ENCODE measurements around the gene SPTLC3. TPM values are rescaled to one million over a fixed set of nuclear protein-coding genes. Genes with fewer than 3 reads are reported as not detected.
A peak's percentile ranks its signal among the peaks of the same experiment; 100 is the strongest.

The SPTLC3 gene
- polyA plus RNA-seq, 1 of the 3 experiments (the other 2 are of a cell fraction), result 0.02 TPM

- Histone ChIP-seq H3K9me3 (no peaks in the 10 kb centered on the region), H3K27me3 (ENCODE audit: insufficient read depth) (no peaks in the 10 kb centered on the region; the same call in 1 of the 2 replicates), H3F3A (replicated peaks; ENCODE audit: insufficient read depth) (no peaks in the 10 kb centered on the region), H3K36me3 (replicated peaks in 1 of 2; ENCODE audit: control insufficient read depth in 1 of 2, insufficient read depth in 2 of 2, low read length in 1 of 2) (no peaks in the 10 kb centered on the region), H3K4me1 (ENCODE audit: control insufficient read depth in 1 of 2, insufficient read depth in 2 of 2, low read depth in 1 of 2, low read length in 1 of 2) (no peaks in the 10 kb centered on the region), H3K4me2 (no peak overlapping the region), H4K20me1 (ENCODE audit: insufficient read depth) (no peaks in the 10 kb centered on the region), H3K9me2 (no peaks in the 10 kb centered on the region), H3K9ac (no peak overlapping the region), H3K27ac (ENCODE audit: low read depth in 2 of 2, low read length in 1 of 2) (no peak overlapping the region), H2AFZ (ENCODE audit: low read depth) (no peak overlapping the region), H3K4me3 (ENCODE audit: low read depth in 2 of 2, low read length in 1 of 2) (peak overlapping the region in 1 of 2 experiments; percentile 48; a peak in 1 of 4 replicates), H3K79me2 (ENCODE audit: insufficient read depth) (no peaks in the 10 kb centered on the region)
- TF ChIP-seq NRF1 (IDR thresholded peaks at IDR 0.05; ENCODE audit: low read depth, low read length) (no peak), PBX3 (IDR thresholded peaks at IDR 0.05) (no peak), GABPA (IDR thresholded peaks at IDR 0.05; ENCODE audit: low read depth) (no peak), RXRA (IDR thresholded peaks at IDR 0.05; ENCODE audit: borderline replicate concordance, low read depth) (no peak), RAD21 (IDR thresholded peaks at IDR 0.05; ENCODE audit: low read length) (peak; percentile 75), SMC3 (IDR thresholded peaks at IDR 0.05; ENCODE audit: low read depth, low read length) (peak; percentile 54), GATA2 (CRISPR knock-in tag; IDR thresholded peaks at IDR 0.05) (no peak), CTCF (IDR thresholded peaks at IDR 0.05) (peak; percentile 83), TAF1 (IDR thresholded peaks at IDR 0.05; ENCODE audit: borderline replicate concordance, low read depth, low read length) (no peak)
- POLR2A ChIA-PET, result no interaction called here
- WGBS (ENCODE audit: low lambda C conversion rate), result 18% methylated on average over 14 of the region's 14 CpGs
- CTCF ChIA-PET, result interaction anchor here (0.6 to 1.5 kb wide), 4 partner anchors 15 to 1818 kb away, joined by 3 to 5 read pairs (median 4); no protein-coding TSS in a partner anchor
- DNase-seq, result peak; percentile 7
Measured at GRCh38 chr20:13105864-13106457, 97.2 kb downstream of the SPTLC3 start.

GRCh38 chr20:13109658-13110057, 100.9 kb downstream of the SPTLC3 start:
- POLR2A ChIA-PET, result no interaction called here
- H3K36me3 ChIP-seq (replicated peaks in 1 of 2; ENCODE audit: control insufficient read depth in 1 of 2, insufficient read depth in 2 of 2, low read length in 1 of 2), result no peaks in the 10 kb centered on the region
- no peaks in the 10 kb centered on the region for H3K79me2 ChIP-seq (ENCODE audit: insufficient read depth)
- no peak for DNase-seq
- WGBS (ENCODE audit: low lambda C conversion rate), result 43% methylated on average over 4 of the region's 4 CpGs
- H3K27me3 ChIP-seq (ENCODE audit: insufficient read depth), result no peaks in the 10 kb centered on the region; the same call in 1 of the 2 replicates
- no peak overlapping the region for H3K27ac ChIP-seq (ENCODE audit: low read depth in 2 of 2, low read length in 1 of 2)
- CTCF ChIA-PET, result interaction anchor here (1.2 to 3.9 kb wide), 3 partner anchors 9 to 193 kb away, joined by 3 to 31 read pairs (median 8); no protein-coding TSS in a partner anchor
- H3K9me3 ChIP-seq, result no peaks in the 10 kb centered on the region
- H3K4me1 ChIP-seq (ENCODE audit: control insufficient read depth in 1 of 2, insufficient read depth in 2 of 2, low read depth in 1 of 2, low read length in 1 of 2), result no peaks in the 10 kb centered on the region
- H2AFZ ChIP-seq (ENCODE audit: low read depth), result no peak overlapping the region
- H3K4me2 ChIP-seq, result no peak overlapping the region
- H4K20me1 ChIP-seq (ENCODE audit: insufficient read depth), result no peaks in the 10 kb centered on the region
- no peak overlapping the region for H3K9ac ChIP-seq
- no peaks in the 10 kb centered on the region for H3K9me2 ChIP-seq
- H3F3A ChIP-seq (replicated peaks; ENCODE audit: insufficient read depth), result no peaks in the 10 kb centered on the region
- TF ChIP-seq ELF1 (IDR thresholded peaks at IDR 0.05), result no peak
- TF ChIP-seq FOXM1 (IDR thresholded peaks at IDR 0.05; ENCODE audit: low read depth), result no peak
- no peak for TF ChIP-seq RCOR1 (IDR thresholded peaks at IDR 0.05; ENCODE audit: low read length)
- TF ChIP-seq FOXJ3 (CRISPR knock-in tag; IDR thresholded peaks at IDR 0.05), result no peak
- no peak overlapping the region for H3K4me3 ChIP-seq (ENCODE audit: low read depth in 2 of 2, low read length in 1 of 2)

Measured in SK-N-SH (cell line).